Keratinocyte (primary cell): ENCODE measurements around the gene OR10K1. TPM values are rescaled to one million over a fixed set of nuclear protein-coding genes. Genes with fewer than 3 reads are reported as not detected.

Experiments used
- DNase-seq: peaks from one replicate; pipeline ENCODE4 v3.0.0-alpha.2; 2011; ENCODE audit warnings: low read depth, missing footprints, low spot score
- FAIRE-seq: peaks from 2 replicates; lab custom pipeline; 2011; peaks lifted over from hg19 to GRCh38; lab: Jason Lieb, UNC
- H2AFZ ChIP-seq: 2 replicates; pipeline ENCODE4 v1.6.0; 2012; ENCODE audit warnings: low read length, control low read depth, inconsistent platforms; ENCODE audit not compliant: control insufficient read depth
- H3K27ac ChIP-seq: 2 replicates; pipeline ENCODE4 v1.5.1; 2011; ENCODE audit warnings: low read length; ENCODE audit not compliant: control insufficient read depth, insufficient read depth
- H3K27me3 ChIP-seq: 3 replicates; pipeline ENCODE4 v1.6.0; 2011; ENCODE audit warnings: low read length; ENCODE audit not compliant: control insufficient read depth, insufficient read depth; ENCODE audit errors: extremely low read depth
- H3K36me3 ChIP-seq, 2 experiments: 2 replicates in 1 of 2; 3 replicates in 1 of 2; pipeline ENCODE4 v1.5.1; 2011; ENCODE audit warnings: low read length in 2 of 2, mild to moderate bottlenecking in 1 of 2; ENCODE audit not compliant: control insufficient read depth in 2 of 2, insufficient read depth in 2 of 2; ENCODE audit errors: extremely low read depth in 1 of 2
- H3K4me1 ChIP-seq: 3 replicates; pipeline ENCODE4 v1.5.1; 2011; ENCODE audit warnings: low read length; ENCODE audit not compliant: control insufficient read depth, insufficient read depth; ENCODE audit errors: extremely low read depth
- H3K4me2 ChIP-seq: 3 replicates; pipeline ENCODE4 v1.6.0; 2011; ENCODE audit warnings: low read depth, low read length; ENCODE audit not compliant: control insufficient read depth, insufficient read depth; ENCODE audit errors: extremely low read depth
- H3K4me3 ChIP-seq, 3 experiments: fragments of 200-600 bp in 1 of 3; sonication (generic) in 1 of 3; 2 replicates in 2 of 3; 3 replicates in 1 of 3; pipeline ENCODE4 v1.5.1; 2011 to 2016; ENCODE audit warnings: low read length in 3 of 3, mild to moderate bottlenecking in 3 of 3, control low read depth in 2 of 3, inconsistent platforms in 1 of 3, low read depth in 1 of 3, mixed read lengths in 1 of 3, mixed run types in 1 of 3, moderate library complexity in 1 of 3; ENCODE audit not compliant: control insufficient read depth in 2 of 3, insufficient read depth in 2 of 3; ENCODE audit errors: extremely low read depth in 1 of 3
- H3K79me2 ChIP-seq: 2 replicates; pipeline ENCODE4 v1.6.0; 2012; ENCODE audit warnings: low read length; ENCODE audit not compliant: control insufficient read depth, insufficient read depth
- H3K9ac ChIP-seq: 3 replicates; pipeline ENCODE4 v1.6.0; 2011; ENCODE audit warnings: low read length; ENCODE audit not compliant: control insufficient read depth, insufficient read depth; ENCODE audit errors: extremely low read depth
- H3K9me1 ChIP-seq: 3 replicates; pipeline ENCODE4 v1.6.0; 2011; ENCODE audit warnings: low read length; ENCODE audit not compliant: control insufficient read depth, insufficient read depth; ENCODE audit errors: extremely low read depth
- H3K9me3 ChIP-seq: 2 replicates; pipeline ENCODE4 v1.5.1; 2012; ENCODE audit warnings: low read depth, low read length; ENCODE audit not compliant: control insufficient read depth
- H4K20me1 ChIP-seq: 3 replicates; pipeline ENCODE4 v1.6.0; 2011; ENCODE audit warnings: low read length; ENCODE audit not compliant: control insufficient read depth, insufficient read depth; ENCODE audit errors: extremely low read depth
- CTCF ChIP-seq, 3 experiments: IDR thresholded peaks in 1 of 3; conservative IDR thresholded peaks in 1 of 3; optimal IDR thresholded peaks in 1 of 3; 2 replicates in 2 of 3; 3 replicates in 1 of 3; pipeline versions ENCODE3 to v1.5.1; 2011; ENCODE audit warnings: low read length in 3 of 3, mild to moderate bottlenecking in 3 of 3, moderate library complexity in 2 of 3, control low read depth in 1 of 3, inconsistent platforms in 1 of 3; ENCODE audit not compliant: insufficient read depth in 2 of 3; ENCODE audit errors: extremely low read depth in 1 of 3
- EZH2 ChIP-seq: IDR thresholded peaks from one replicate; pipeline ENCODE4 v1.6.1; 2012; ENCODE audit warnings: inconsistent platforms, mild to moderate bottlenecking, low read length, moderate library complexity
- dilution Hi-C: fragments of 300-500 bp; cut with MboI; formaldehyde crosslinking; loops from one replicate; pipeline ENCODE4 v1.7.0; 2020; ENCODE audit warnings: low sequenced_read_pairs; ENCODE audit not compliant: extremely low pct_ligation_motif_present
- polyA plus RNA-seq, 5 experiments: library from polyadenylated mRNA; depleted of rRNA in 3 of 5; stranded (reverse) in 3 of 5; stranded (forward) in 1 of 5; unstranded in 1 of 5; fragments of >200 nt; gene quantifications; 1 replicate in 1 of 5; 2 replicates in 3 of 5; 3 replicates in 1 of 5; pipeline versions ENCODE4 v1.2.1 to v1.2.3, GENCODE V29; 2011 to 2012; ENCODE audit warnings: missing spikeins in 2 of 5, low read depth in 1 of 5, low replicate concordance in 1 of 5

Gene OR10K1
- polyA plus RNA-seq, 1 donor (not counting 4 experiments of a cell fraction or from before 2014, with no cell fraction given), result not detected

GRCh38 chr1:158507511-158507910 is 45.9 kb downstream of the OR10K1 start:
- Histone ChIP-seq H3K4me2 (no peak overlapping the region), H3K79me2 (no peaks in the 10 kb centered on the region), H3K9me1 (no peaks in the 10 kb centered on the region), H3K36me3 (no peaks in the 10 kb centered on the region), H3K4me1 (no peaks in the 10 kb centered on the region), H3K27ac (no peak overlapping the region), H3K27me3 (no peaks in the 10 kb centered on the region), H4K20me1 (no peaks in the 10 kb centered on the region), H3K9me3 (no peaks in the 10 kb centered on the region), H3K4me3 (no peak overlapping the region), H2AFZ (no peak overlapping the region), H3K9ac (no peak overlapping the region)
- DNase-seq (no peak), FAIRE-seq (no peak)
- dilution Hi-C loops, result no loop called here
- TF ChIP-seq EZH2 (no peak), CTCF (optimal IDR thresholded peaks at IDR 0.05 in 1 of 3, IDR thresholded peaks at IDR 0.05 in 1 of 3, conservative IDR thresholded peaks at IDR 0.05 in 1 of 3; ENCODE audit: extremely low read depth in 1 of 3, insufficient read depth in 2 of 3, low read length in 3 of 3) (no peak)

- FAIRE-seq (no peak), DNase-seq (no peak)
- no peak overlapping the region for H3K4me2 ChIP-seq
- no peak overlapping the region for H3K4me3 ChIP-seq
- H3K27me3 ChIP-seq, result no peaks in the 10 kb centered on the region
- no peaks in the 10 kb centered on the region for H4K20me1 ChIP-seq
- H3K4me1 ChIP-seq, result no peaks in the 10 kb centered on the region
- H2AFZ ChIP-seq, result no peak overlapping the region
- no peaks in the 10 kb centered on the region for H3K9me1 ChIP-seq
- no peaks in the 10 kb centered on the region for H3K9me3 ChIP-seq
- TF ChIP-seq EZH2, result no peak
- no peak for TF ChIP-seq CTCF (optimal IDR thresholded peaks at IDR 0.05 in 1 of 3, IDR thresholded peaks at IDR 0.05 in 1 of 3, conservative IDR thresholded peaks at IDR 0.05 in 1 of 3; ENCODE audit: extremely low read depth in 1 of 3, insufficient read depth in 2 of 3, low read length in 3 of 3)
- dilution Hi-C loops, result no loop called here
- no peaks in the 10 kb centered on the region for H3K36me3 ChIP-seq
- no peaks in the 10 kb centered on the region for H3K79me2 ChIP-seq
- no peak overlapping the region for H3K9ac ChIP-seq
- H3K27ac ChIP-seq, result no peak overlapping the region
Measured at GRCh38 chr1:158509471-158510156, 48.0 kb downstream of the OR10K1 start.
